ENCODE results near the gene FAM89B. TPM values are rescaled to one million over a fixed set of nuclear protein-coding genes. Genes with fewer than 3 reads are reported as not detected.

FAM89B gene
- polyA plus RNA-seq, 1 donor = 25.9 TPM

GRCh38 chr11:65591939-65592857 is 19.9 kb downstream of the FAM89B start:
- H3K27me3 ChIP-seq (ENCODE audit: control insufficient read depth, insufficient read depth, low read length) = peaks cover 3% of the 10 kb centered on the region
- peak overlapping the region; percentile 11 for H3K4me3 ChIP-seq (ENCODE audit: low read length)
- H3K4me1 ChIP-seq (ENCODE audit: control insufficient read depth, insufficient read depth, low read length) = peaks cover 19% of the 10 kb centered on the region
- peak in 1 of 2 donors; percentile 63 for DNase-seq
- peaks cover 24% of the 10 kb centered on the region for H3K36me3 ChIP-seq (ENCODE audit: control insufficient read depth, insufficient read depth, low read length)
- H3K9me3 ChIP-seq (ENCODE audit: control insufficient read depth, low read depth, low read length) = peaks cover 4% of the 10 kb centered on the region
- no peak overlapping the region for H3K27ac ChIP-seq (ENCODE audit: low read length)
- WGBS (ENCODE audit: insufficient coverage, low lambda C conversion rate) = no CpG with 5 or more reads among the region's 106 CpGs

DNA sequence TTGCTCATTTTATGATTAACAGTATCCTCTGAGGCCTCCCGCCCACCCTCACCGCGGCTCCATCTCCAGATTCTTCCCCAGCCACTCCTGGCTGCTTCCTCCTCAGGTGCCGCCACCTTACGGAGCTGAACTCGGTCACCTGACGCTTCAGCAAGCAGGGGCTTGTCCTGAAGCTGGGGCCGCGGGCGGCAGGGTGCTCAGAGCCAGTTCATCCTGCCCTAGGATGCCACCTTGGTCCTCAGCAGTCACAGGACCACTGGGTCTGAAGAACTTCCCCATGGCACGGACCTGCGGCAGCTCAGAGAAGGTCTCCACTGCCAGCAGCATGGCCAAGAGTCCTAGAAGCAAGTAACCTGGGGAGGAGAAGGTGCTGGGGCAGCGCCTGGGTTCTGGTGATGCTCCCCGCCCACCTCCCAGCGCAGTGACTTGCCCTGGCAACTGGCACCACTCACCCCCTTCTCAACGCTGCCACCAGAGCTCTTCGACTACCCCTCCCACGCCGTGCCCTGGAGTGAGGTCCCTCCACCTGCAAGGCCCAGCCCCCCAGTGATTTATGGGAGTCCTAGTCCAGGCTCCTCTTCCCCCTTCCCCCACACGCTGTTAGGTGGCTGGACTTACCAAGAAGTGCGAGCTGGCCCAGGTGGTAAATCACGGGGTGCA is 20.6 kb downstream of the FAM89B start:
- peaks cover 18% of the 10 kb centered on the region for H3K4me1 ChIP-seq (ENCODE audit: control insufficient read depth, insufficient read depth, low read length)
- WGBS (ENCODE audit: insufficient coverage, low lambda C conversion rate) = no CpG with 5 or more reads among the region's 22 CpGs

GRCh38 chr11:65593518-65594414 is 21.4 kb downstream of the FAM89B start:
- H3K4me1 ChIP-seq (ENCODE audit: control insufficient read depth, insufficient read depth, low read length) = peaks cover 10% of the 10 kb centered on the region
- no peak for DNase-seq
- H3K4me3 ChIP-seq (ENCODE audit: low read length) = no peak overlapping the region
- peaks cover 3% of the 10 kb centered on the region for H3K27me3 ChIP-seq (ENCODE audit: control insufficient read depth, insufficient read depth, low read length)
- no CpG with 5 or more reads among the region's 26 CpGs for WGBS (ENCODE audit: insufficient coverage, low lambda C conversion rate)
- H3K9me3 ChIP-seq (ENCODE audit: control insufficient read depth, low read depth, low read length) = peaks cover 4% of the 10 kb centered on the region
- H3K36me3 ChIP-seq (ENCODE audit: control insufficient read depth, insufficient read depth, low read length) = peaks cover 35% of the 10 kb centered on the region
- no peak overlapping the region for H3K27ac ChIP-seq (ENCODE audit: low read length)

More for the DNA sequence above, 20.6 kb downstream of the FAM89B start:
- no peak for DNase-seq
- Histone ChIP-seq H3K27me3 (ENCODE audit: control insufficient read depth, insufficient read depth, low read length) (peaks cover 3% of the 10 kb centered on the region), H3K36me3 (ENCODE audit: control insufficient read depth, insufficient read depth, low read length) (peaks cover 27% of the 10 kb centered on the region), H3K27ac (ENCODE audit: low read length) (no peak overlapping the region), H3K9me3 (ENCODE audit: control insufficient read depth, low read depth, low read length) (peaks cover 4% of the 10 kb centered on the region), H3K4me3 (ENCODE audit: low read length) (no peak overlapping the region)

- no peak for DNase-seq
- Histone ChIP-seq H3K27me3 (ENCODE audit: control insufficient read depth, insufficient read depth, low read length) (peaks cover 3% of the 10 kb centered on the region), H3K27ac (ENCODE audit: low read length) (no peak overlapping the region), H3K4me3 (ENCODE audit: low read length) (no peak overlapping the region), H3K9me3 (ENCODE audit: control insufficient read depth, low read depth, low read length) (peaks cover 4% of the 10 kb centered on the region), H3K4me1 (ENCODE audit: control insufficient read depth, insufficient read depth, low read length) (peaks cover 8% of the 10 kb centered on the region), H3K36me3 (ENCODE audit: control insufficient read depth, insufficient read depth, low read length) (peaks cover 36% of the 10 kb centered on the region)
- no CpG with 5 or more reads among the region's 3 CpGs for WGBS (ENCODE audit: insufficient coverage, low lambda C conversion rate)
Observed at GRCh38 chr11:65595131-65595530, 22.8 kb downstream of the FAM89B start.

DNA sequence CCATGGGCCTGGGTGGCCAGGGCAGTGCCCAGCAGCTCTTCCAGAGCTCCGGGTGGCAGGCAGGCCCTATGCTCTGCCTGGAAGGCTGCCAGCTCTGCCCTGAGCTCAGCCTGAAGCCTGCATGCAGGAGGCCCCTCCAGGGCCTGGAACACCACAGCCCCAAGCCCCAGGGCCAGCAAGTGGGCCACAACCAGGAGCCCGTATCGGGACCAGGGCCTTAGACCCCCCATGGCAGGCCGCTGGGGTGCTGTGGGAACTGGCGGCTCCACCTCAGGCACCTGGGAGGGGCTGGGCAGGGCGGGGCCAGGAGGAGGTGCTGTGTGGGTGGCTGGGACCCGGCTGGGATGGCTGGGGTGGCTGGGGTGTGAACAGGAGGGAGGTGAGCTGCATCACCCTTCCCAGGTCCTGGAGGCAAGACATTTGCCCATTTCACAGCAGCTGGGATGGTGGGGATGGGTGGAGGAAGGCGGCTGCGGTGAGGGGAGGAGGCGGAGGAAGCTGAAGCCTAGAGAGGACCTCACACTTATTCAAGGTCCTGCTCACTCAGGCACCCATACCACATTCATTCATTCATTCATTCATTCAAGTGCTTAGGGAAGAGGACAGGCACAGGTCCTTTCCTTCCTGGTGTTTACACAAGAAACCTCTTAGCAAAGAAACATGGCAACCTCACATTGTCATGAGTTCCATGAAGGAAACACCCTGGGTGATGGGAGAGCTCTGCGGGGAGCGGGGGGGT is 23.4 kb downstream of the FAM89B start, which contains the start of gene KCNK7:
Gene KCNK7, minus strand, starts transcription at position 258 of the 739 bp plus-strand sequence. Its CDS starts 28 bp downstream, at position 230.
- H3K4me1 ChIP-seq (ENCODE audit: control insufficient read depth, insufficient read depth, low read length) = peaks cover 8% of the 10 kb centered on the region
- H3K4me3 ChIP-seq (ENCODE audit: low read length) = no peak within 1 kb of the TSS
- peaks cover 4% of the 10 kb centered on the region for H3K9me3 ChIP-seq (ENCODE audit: control insufficient read depth, low read depth, low read length)
- H3K27me3 ChIP-seq (ENCODE audit: control insufficient read depth, insufficient read depth, low read length) = peaks cover 3% of the 10 kb centered on the region
- WGBS (ENCODE audit: insufficient coverage, low lambda C conversion rate) = no CpG with 5 or more reads among the region's 12 CpGs
- no peak for DNase-seq
- H3K27ac ChIP-seq (ENCODE audit: low read length) = no peak within 1 kb of the TSS
- peaks cover 36% of the 10 kb centered on the region for H3K36me3 ChIP-seq (ENCODE audit: control insufficient read depth, insufficient read depth, low read length)

DNA sequence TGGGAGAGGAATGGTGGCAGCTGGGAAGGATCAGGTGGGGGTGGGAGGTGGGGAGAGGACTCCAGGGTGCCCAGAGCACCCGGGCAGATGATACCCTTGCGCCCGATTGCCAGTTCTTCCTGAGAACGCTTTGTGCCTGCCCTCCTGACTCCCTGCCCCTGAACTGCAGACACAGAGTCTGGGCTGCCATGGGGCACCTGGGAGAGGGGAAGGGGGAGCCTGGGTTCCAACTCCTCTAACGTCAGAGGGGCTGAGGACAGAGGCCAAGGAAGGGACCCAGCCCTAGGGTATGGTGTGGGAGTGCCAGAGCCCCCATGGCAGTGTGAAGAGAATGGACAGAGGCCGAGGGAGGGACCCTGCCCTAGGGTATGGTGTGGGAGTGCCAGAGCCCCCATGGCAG is 24.2 kb downstream of the FAM89B start:
- H3K4me3 ChIP-seq (ENCODE audit: low read length) = no peak overlapping the region
- peaks cover 8% of the 10 kb centered on the region for H3K4me1 ChIP-seq (ENCODE audit: control insufficient read depth, insufficient read depth, low read length)
- peaks cover 3% of the 10 kb centered on the region for H3K27me3 ChIP-seq (ENCODE audit: control insufficient read depth, insufficient read depth, low read length)
- no peak for DNase-seq
- WGBS (ENCODE audit: insufficient coverage, low lambda C conversion rate) = no CpG with 5 or more reads among the region's 6 CpGs
- peaks cover 4% of the 10 kb centered on the region for H3K9me3 ChIP-seq (ENCODE audit: control insufficient read depth, low read depth, low read length)
- H3K36me3 ChIP-seq (ENCODE audit: control insufficient read depth, insufficient read depth, low read length) = peaks cover 41% of the 10 kb centered on the region
- no peak overlapping the region for H3K27ac ChIP-seq (ENCODE audit: low read length)

GRCh38 chr11:65598258-65598699 is 25.9 kb downstream of the FAM89B start:
- Histone ChIP-seq H3K27ac (ENCODE audit: low read length) (no peak overlapping the region), H3K36me3 (ENCODE audit: control insufficient read depth, insufficient read depth, low read length) (peaks cover 48% of the 10 kb centered on the region), H3K4me1 (ENCODE audit: control insufficient read depth, insufficient read depth, low read length) (no peaks in the 10 kb centered on the region), H3K27me3 (ENCODE audit: control insufficient read depth, insufficient read depth, low read length) (no peaks in the 10 kb centered on the region), H3K9me3 (ENCODE audit: control insufficient read depth, low read depth, low read length) (no peaks in the 10 kb centered on the region), H3K4me3 (ENCODE audit: low read length) (no peak overlapping the region)
- DNase-seq = no peak
- no CpG with 5 or more reads among the region's 16 CpGs for WGBS (ENCODE audit: insufficient coverage, low lambda C conversion rate)

DNA sequence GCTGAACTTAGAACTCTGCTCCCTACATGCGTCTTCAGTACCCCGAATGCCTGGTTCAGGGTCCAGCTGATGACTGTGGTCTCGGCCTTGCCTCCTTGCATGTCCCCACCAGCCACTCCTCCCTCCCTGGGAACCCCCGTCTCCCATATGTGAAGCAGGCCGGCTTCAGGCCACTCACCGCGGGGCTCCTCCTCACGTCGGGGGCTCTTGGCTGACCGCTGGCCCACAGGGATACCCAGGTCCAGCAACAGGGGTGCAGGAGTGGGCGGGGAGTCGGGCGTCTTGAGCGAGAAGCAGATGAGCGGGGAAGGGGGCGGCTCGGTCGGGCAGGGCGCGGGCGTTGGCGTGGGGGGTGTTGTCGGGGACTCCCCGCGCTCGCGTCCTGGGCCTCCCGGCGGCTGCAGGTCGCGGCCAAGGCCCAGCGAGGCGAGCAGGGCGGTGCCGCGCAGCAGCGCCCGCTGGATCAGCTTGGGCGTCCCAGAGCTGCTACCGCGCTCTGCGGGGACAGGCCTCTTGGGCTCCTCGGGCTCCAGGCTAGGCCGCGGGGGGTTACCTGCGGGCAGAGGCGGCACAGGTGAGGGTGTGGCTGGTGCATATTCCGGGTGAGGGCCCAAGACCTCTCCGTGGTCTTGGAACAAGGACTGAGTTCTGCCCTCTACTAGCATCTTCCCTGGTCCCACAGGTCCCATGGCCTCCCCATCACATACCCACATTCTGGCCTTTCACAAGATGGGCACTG is 27.0 kb downstream of the FAM89B start:
- no peaks in the 10 kb centered on the region for H3K4me1 ChIP-seq (ENCODE audit: control insufficient read depth, insufficient read depth, low read length)
- no peak overlapping the region for H3K27ac ChIP-seq (ENCODE audit: low read length)
- H3K27me3 ChIP-seq (ENCODE audit: control insufficient read depth, insufficient read depth, low read length) = no peaks in the 10 kb centered on the region
- no peaks in the 10 kb centered on the region for H3K9me3 ChIP-seq (ENCODE audit: control insufficient read depth, low read depth, low read length)
- H3K4me3 ChIP-seq (ENCODE audit: low read length) = no peak overlapping the region
- WGBS (ENCODE audit: insufficient coverage, low lambda C conversion rate) = 90% methylated on average over 2 of the region's 49 CpGs
- no peak for DNase-seq
- peaks cover 58% of the 10 kb centered on the region for H3K36me3 ChIP-seq (ENCODE audit: control insufficient read depth, insufficient read depth, low read length)

DNA sequence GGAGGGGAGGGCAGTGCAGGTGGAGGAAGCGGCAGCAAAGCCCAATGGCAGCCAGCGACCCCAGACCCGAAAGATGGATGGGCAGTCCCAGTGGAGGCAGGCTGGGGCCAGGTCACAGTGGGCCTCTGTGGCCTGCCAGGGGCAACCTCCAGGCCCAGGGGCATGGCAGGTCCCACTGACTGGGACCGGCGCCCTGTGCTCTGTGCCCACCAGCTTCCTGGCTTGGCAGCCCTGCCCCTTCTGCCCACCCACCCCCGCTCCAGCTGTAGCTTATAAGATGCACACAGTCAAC is 27.6 kb downstream of the FAM89B start:
- no peaks in the 10 kb centered on the region for H3K9me3 ChIP-seq (ENCODE audit: control insufficient read depth, low read depth, low read length)
- no CpG with 5 or more reads among the region's 6 CpGs for WGBS (ENCODE audit: insufficient coverage, low lambda C conversion rate)
- H3K4me3 ChIP-seq (ENCODE audit: low read length) = no peak overlapping the region
- DNase-seq = no peak
- H3K27ac ChIP-seq (ENCODE audit: low read length) = no peak overlapping the region
- H3K4me1 ChIP-seq (ENCODE audit: control insufficient read depth, insufficient read depth, low read length) = no peaks in the 10 kb centered on the region
- H3K27me3 ChIP-seq (ENCODE audit: control insufficient read depth, insufficient read depth, low read length) = no peaks in the 10 kb centered on the region
- peaks cover 64% of the 10 kb centered on the region for H3K36me3 ChIP-seq (ENCODE audit: control insufficient read depth, insufficient read depth, low read length)

Measured in large intestine (tissue), 3 donors.